HG02970 (cell line): ENCODE measurements around the gene FMN1.

ENCODE experiments used
- ATAC-seq: cut with Tn5 transposase; IDR thresholded peaks from one replicate; pipeline ENCODE4 v1.9.1; 2021; ENCODE audit warnings: mild to moderate bottlenecking, moderate library complexity, moderate number of reproducible peaks; ENCODE audit not compliant: unreplicated experiment, low FRiP score

The FMN1 gene

GRCh38 chr15:32898414-32898813 lies 296.1 kb downstream of the FMN1 start:
- no peak for ATAC-seq

- no peak for ATAC-seq
These were observed 301.1 kb downstream of the FMN1 start for GRCh38 chr15:32893421-32893820.

GRCh38 chr15:32889214-32889613 lies 305.3 kb downstream of the FMN1 start:
- no peak for ATAC-seq

- no peak for ATAC-seq
These were observed 306.2 kb downstream of the FMN1 start for GRCh38 chr15:32888221-32888761.

- ATAC-seq = no peak
These were observed 307.4 kb downstream of the FMN1 start for GRCh38 chr15:32887090-32887489.

- ATAC-seq = no peak
These were observed 308.1 kb downstream of the FMN1 start for GRCh38 chr15:32886459-32886858.

- ATAC-seq = no peak
These were observed 308.8 kb downstream of the FMN1 start for GRCh38 chr15:32885713-32886112.

GRCh38 chr15:32884146-32884545 lies 310.4 kb downstream of the FMN1 start:
- ATAC-seq = no peak

GRCh38 chr15:32882955-32883354 lies 311.6 kb downstream of the FMN1 start:
- ATAC-seq = no peak

- no peak for ATAC-seq
These were observed 313.0 kb downstream of the FMN1 start for GRCh38 chr15:32881528-32881927.

GRCh38 chr15:32880642-32881041 lies 313.9 kb downstream of the FMN1 start:
- ATAC-seq = no peak

- no peak for ATAC-seq
These were observed 314.5 kb downstream of the FMN1 start for GRCh38 chr15:32879980-32880379.

GRCh38 chr15:32878869-32879805 lies 315.4 kb downstream of the FMN1 start:
- ATAC-seq = no peak

- ATAC-seq = no peak
These were observed 316.2 kb downstream of the FMN1 start for GRCh38 chr15:32878342-32878741.

- ATAC-seq = no peak
These were observed 317.1 kb downstream of the FMN1 start for GRCh38 chr15:32877252-32878019.

- no peak for ATAC-seq
These were observed 321.0 kb downstream of the FMN1 start for GRCh38 chr15:32873284-32874114.

GRCh38 chr15:32872621-32873283 lies 321.8 kb downstream of the FMN1 start:
- no peak for ATAC-seq

GRCh38 chr15:32871883-32872282 lies 322.6 kb downstream of the FMN1 start:
- no peak for ATAC-seq

- ATAC-seq = peak; percentile 73
These were observed 324.1 kb downstream of the FMN1 start for GRCh38 chr15:32870240-32871033.
